H1 (cell line): ENCODE data around the gene GPLD1.

Experiments
- BRCA1 ChIP-seq: IDR thresholded peaks from 2 replicates; pipeline ENCODE4 v1.6.1; 2012; ENCODE audit warnings: low read depth, low read length, improper control_type of control experiment
- CEBPB ChIP-seq: IDR thresholded peaks from 2 replicates; pipeline ENCODE4 v1.6.1; 2012; ENCODE audit warnings: low read depth, low read length
- CTCF ChIP-seq, 3 experiments: IDR thresholded peaks; 1 replicate in 2 of 3; 2 replicates in 1 of 3; pipeline versions ENCODE4 v1.5.1 to v1.6.1; 2011; ENCODE audit warnings: low read length in 3 of 3, mild to moderate bottlenecking in 3 of 3, inconsistent platforms in 2 of 3, low read depth in 1 of 3, moderate library complexity in 1 of 3; ENCODE audit not compliant: insufficient read depth in 1 of 3; ENCODE audit errors: control extremely low read depth in 1 of 3
- EGR1 ChIP-seq: IDR thresholded peaks from 2 replicates; pipeline ENCODE4 v1.6.1; 2011; ENCODE audit warnings: low read depth, low read length, borderline replicate concordance
- EZH2 ChIP-seq: fragments of 200-600 bp; sonication (generic); IDR thresholded peaks from 2 replicates; pipeline ENCODE4 v1.7.1; 2012; ENCODE audit warnings: low read depth, mild to moderate bottlenecking, moderate library complexity, low read length, inconsistent platforms; ENCODE audit not compliant: severe bottlenecking
- GTF2F1 ChIP-seq: IDR thresholded peaks from 2 replicates; pipeline ENCODE4 v1.6.1; 2012; ENCODE audit warnings: low read depth, low read length, improper control_type of control experiment, borderline replicate concordance
- KDM1A ChIP-seq: fragments of 200-600, 300-600 bp; sonication (generic); IDR thresholded peaks from 2 replicates; pipeline ENCODE4 v1.7.1; 2016; ENCODE audit warnings: mild to moderate bottlenecking, low read length, borderline replicate concordance
- POLR2A ChIP-seq, 2 experiments: IDR thresholded peaks; 1 replicate in 1 of 2; 2 replicates in 1 of 2; pipeline ENCODE4 v1.6.1; 2011; ENCODE audit warnings: low read depth in 2 of 2, low read length in 2 of 2, mild to moderate bottlenecking in 2 of 2; ENCODE audit errors: control extremely low read depth in 1 of 2
- POLR2AphosphoS5 ChIP-seq: IDR thresholded peaks from 2 replicates; pipeline ENCODE4 v1.6.1; 2011; ENCODE audit warnings: low read depth, low read length
- RAD21 ChIP-seq, 2 experiments: IDR thresholded peaks in 1 of 2; conservative IDR thresholded peaks in 1 of 2; 2 replicates each; pipeline ENCODE4 v1.6.1; 2011; ENCODE audit warnings: low read depth in 2 of 2, low read length in 2 of 2, improper control_type of control experiment in 1 of 2, inconsistent platforms in 1 of 2, mild to moderate bottlenecking in 1 of 2, moderate library complexity in 1 of 2
- RFX5 ChIP-seq: IDR thresholded peaks from 2 replicates; pipeline ENCODE4 v1.6.1; 2011; ENCODE audit warnings: low read depth, low read length, improper control_type of control experiment, borderline replicate concordance
- TAF1 ChIP-seq: IDR thresholded peaks from 2 replicates; pipeline ENCODE4 v1.6.1; 2011; ENCODE audit warnings: mild to moderate bottlenecking, low read depth, low read length
- USF2 ChIP-seq: IDR thresholded peaks from 2 replicates; pipeline ENCODE4 v1.6.1; 2011; ENCODE audit warnings: low read length, improper control_type of control experiment
- ZNF274 ChIP-seq: IDR thresholded peaks from 2 replicates; pipeline ENCODE4 v1.7.0; 2012; ENCODE audit warnings: low read length, borderline replicate concordance; ENCODE audit errors: extremely low read depth

- TF ChIP-seq RFX5 (no peak), USF2 (no peak), BRCA1 (no peak), POLR2AphosphoS5 (no peak), CTCF (IDR thresholded peaks at IDR 0.05; ENCODE audit: control extremely low read depth in 1 of 3, insufficient read depth in 1 of 3, low read depth in 1 of 3, low read length in 3 of 3) (peak; percentile 62 to 75 (median 67)), POLR2A (IDR thresholded peaks at IDR 0.05; ENCODE audit: control extremely low read depth in 1 of 2, low read depth in 2 of 2, low read length in 2 of 2) (no peak), ZNF274 (no peak), TAF1 (no peak), GTF2F1 (no peak), CEBPB (no peak), RAD21 (IDR thresholded peaks at IDR 0.05 in 1 of 2, conservative IDR thresholded peaks at IDR 0.05 in 1 of 2; ENCODE audit: low read depth in 2 of 2, low read length in 2 of 2) (peak; percentile 15 to 41; a peak in 2 of 4 replicates), EGR1 (no peak), EZH2 (no peak), KDM1A (no peak)
Measured at GRCh38 chr6:24492475-24492874, 3.1 kb upstream of the GPLD1 start.
